Suprapubic skin (tissue), 3 donors: ENCODE measurements around the gene PLEKHH1.

ENCODE experiments used
- CTCF ChIP-seq, 2 donors: fragments of 200-600 bp in 1 of 2; fragments of 450-650 bp in 1 of 2; sonication (generic) in 1 of 2; IDR thresholded peaks; one replicate each; pipeline ENCODE4 v1.5.1; 2016 to 2019; ENCODE audit warnings: antibody characterized with exemption in 2 of 2, mild to moderate bottlenecking in 1 of 2, moderate library complexity in 1 of 2
- EP300 ChIP-seq: sonication (generic); formaldehyde crosslinking; IDR thresholded peaks from one replicate; pipeline ENCODE4 v1.6.1; 2017; ENCODE audit warnings: antibody characterized with exemption

- TF ChIP-seq CTCF (IDR thresholded peaks at IDR 0.05) (no peak), EP300 (no peak)
Measured at GRCh38 chr14:67501670-67502069, 31.4 kb upstream of the PLEKHH1 start.
